Islet precursor cell (in vitro differentiated cells): Measurements from ENCODE around the gene PHAF1.
"Not testable (repeated sequence)": the region's sequence is repeated elsewhere in the genome, so short reads cannot be mapped to it uniquely, and the experiment has no call there.

Experiments
- DNase-seq: peaks from one replicate; pipeline ENCODE4 v3.0.0-alpha.2; 2018

Gene PHAF1

GRCh38 chr16:67105246-67105645 lies 4.5 kb upstream of the PHAF1 start:
- DNase-seq: no peak

GRCh38 chr16:67105881-67106280 lies 3.9 kb upstream of the PHAF1 start:
- no peak for DNase-seq

GRCh38 chr16:67108489-67108888 lies 1.3 kb upstream of the PHAF1 start:
- DNase-seq: no peak

GRCh38 chr16:67108931-67109406 lies 772 bp upstream of the PHAF1 start:
- no peak for DNase-seq

- DNase-seq: no peak
These were observed 2.3 kb downstream of the PHAF1 start for GRCh38 chr16:67111951-67112444.

DNA sequence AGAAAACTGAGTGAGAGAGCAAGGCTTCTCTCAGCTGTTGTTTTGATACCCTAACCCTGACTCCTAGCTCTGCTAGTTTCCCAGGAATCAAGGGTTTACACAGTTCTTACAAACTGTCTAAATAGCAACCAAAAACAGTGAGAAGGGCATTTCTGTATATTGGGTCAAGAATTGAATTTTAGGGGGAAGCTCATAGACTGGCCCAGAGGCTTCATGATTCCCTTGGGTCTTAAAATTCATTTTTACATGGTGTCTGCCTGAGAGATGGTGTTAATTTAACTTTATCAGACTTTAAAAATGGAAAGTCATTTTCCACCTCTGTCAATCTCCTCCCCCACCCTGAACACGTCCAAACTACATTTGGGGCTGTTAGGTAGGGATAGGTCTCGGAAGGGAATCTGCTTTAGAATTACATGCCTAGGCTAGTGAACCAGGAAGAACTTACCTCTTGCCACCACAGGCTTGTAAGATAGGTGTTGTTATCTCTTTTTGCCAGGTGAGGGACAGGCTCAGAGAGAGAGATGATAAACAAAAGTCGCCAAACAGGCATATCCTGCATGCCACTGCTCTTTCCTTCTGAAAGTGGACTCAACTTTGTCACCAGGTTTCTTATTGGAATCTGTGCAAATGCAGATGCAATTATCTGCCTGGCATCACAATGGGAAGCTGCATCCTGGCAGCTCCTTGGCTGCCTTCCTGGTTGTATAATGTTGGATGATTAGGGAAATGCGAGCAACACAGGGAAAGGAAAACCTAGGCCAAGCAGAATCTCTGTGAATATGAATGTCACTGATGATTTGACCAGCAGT lies 3.1 kb downstream of the PHAF1 start:
- no peak for DNase-seq

- no peak for DNase-seq
These were observed 5.1 kb downstream of the PHAF1 start for GRCh38 chr16:67114793-67115192.

GRCh38 chr16:67115639-67116038 lies 5.9 kb downstream of the PHAF1 start:
- DNase-seq: peak; percentile 83

DNA sequence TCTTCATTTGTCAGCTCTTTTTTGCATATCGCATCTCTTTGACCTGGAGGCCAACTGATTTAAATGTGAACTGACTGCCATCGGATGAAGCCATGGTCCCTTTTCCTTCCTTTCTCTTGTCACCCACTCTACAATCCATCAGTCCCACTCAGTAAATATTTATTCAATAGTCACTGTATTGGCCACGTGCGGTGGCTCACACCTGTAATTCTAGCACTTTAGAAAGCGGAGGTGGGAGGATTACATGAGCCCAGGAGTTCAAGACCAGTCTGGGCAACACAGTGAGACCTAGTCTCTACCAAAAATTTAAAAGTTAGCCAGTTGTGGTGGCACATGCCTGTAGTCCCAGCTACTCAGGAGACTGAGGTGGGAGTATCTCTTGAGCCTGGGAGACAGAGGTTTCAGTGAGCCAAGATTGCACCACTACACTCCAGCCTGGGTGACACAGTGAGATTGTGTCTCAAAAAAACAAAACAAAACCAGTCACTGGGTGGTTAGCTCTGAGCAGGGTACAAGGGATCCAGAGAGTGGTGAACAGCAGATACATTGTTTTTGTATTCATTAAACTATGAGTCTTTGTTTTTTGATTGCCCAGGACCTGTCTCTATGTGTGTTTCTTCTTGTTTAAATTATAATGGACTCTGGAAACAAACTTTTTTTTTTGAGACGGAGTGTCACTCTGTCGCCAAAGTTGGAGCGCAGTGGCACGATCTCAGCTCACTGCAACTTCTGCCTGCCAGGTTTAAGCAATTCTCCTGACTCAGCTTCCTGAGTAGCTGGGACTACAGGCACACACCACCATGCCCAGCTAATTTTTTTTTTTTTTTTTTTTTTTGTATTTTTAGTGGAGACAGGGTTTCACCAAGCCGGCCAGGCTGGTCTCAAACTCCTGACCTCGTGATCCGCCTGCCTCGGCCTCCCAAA lies 6.9 kb downstream of the PHAF1 start:
- DNase-seq: no peak

DNA sequence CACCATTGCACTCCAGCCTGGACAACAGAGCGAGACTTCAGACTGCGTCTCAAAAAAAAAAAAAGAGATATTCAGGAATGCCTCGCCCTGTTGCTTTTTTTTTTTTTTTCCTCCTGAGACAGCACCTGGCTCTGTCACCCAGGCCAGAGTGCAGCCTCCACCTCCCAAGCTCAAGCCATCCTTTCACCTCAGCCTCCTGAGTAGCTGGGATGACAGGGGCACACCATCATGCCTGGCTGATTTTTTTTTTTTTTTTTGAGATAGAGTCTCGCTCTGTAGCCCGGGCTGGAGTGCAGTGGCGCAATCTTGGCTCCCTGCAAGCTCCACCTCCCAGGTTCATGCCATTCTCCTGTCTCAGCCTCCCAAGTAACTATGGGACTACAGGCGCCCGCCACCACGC lies 8.0 kb downstream of the PHAF1 start:
- DNase-seq: no peak

GRCh38 chr16:67120025-67120424 lies 10.3 kb downstream of the PHAF1 start:
- DNase-seq: no peak

- DNase-seq: not testable (repeated sequence)
These were observed 13.1 kb downstream of the PHAF1 start for GRCh38 chr16:67122799-67123198.

DNA sequence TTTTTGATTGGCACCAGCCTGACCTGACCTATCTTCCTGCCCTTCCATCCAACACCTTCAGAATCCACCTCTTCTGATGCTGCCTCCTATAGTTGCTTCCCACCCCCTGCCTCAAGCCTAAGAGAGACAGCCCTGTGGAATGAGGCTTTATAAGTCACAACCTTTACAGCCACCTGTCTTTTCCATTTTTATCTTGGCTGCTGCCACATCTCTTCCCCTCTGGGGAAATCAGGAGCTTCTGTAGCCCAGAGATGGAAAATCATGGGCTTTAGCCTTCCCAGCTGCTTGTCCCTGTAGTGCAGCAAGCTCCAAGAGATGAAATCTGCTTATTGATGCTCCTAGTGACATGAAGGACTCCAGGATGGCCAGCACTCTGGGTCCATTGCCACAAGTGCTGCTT lies 18.7 kb downstream of the PHAF1 start:
- no peak for DNase-seq

- DNase-seq: no peak
These were observed 19.1 kb downstream of the PHAF1 start for GRCh38 chr16:67128887-67129286.

DNA sequence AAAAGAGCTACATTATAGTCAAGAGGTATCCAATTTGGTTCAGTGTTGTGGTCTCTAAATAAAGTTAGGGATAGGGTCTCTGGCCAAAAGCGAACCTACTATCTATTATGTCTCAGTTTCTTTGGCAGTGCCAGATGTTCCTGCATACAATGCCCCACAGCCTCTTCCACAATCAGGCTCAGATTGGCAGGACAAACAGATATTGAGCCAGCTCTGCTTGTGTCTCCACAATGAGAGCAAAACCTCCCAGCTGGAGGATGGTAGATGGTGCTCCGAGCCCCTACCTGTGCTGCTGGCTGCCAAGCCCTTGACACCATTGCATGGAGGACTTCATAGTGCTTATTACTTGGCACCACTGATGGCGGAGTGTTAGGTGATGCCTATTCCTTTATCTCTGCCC lies 19.7 kb downstream of the PHAF1 start:
- DNase-seq: no peak

DNA sequence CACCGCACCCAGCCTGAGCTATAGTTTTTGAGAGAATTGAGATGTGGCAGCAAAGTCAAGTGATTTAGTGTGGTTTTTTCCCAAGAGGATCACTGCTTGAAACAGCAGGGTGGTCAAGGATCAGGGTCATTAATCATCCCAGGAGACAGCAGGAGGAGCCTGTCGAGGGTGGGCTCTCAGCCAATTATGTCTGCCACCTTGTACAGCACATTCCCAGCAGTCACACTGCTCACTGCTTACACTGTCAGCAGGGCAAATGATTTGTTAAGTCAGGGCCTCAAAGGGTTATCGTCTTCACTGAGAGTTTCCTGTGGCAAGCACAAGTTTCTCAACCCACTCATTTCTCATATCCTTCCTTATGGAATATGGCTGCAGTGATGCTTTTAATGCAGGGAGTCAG lies 27.9 kb downstream of the PHAF1 start:
- DNase-seq: no peak

- no peak for DNase-seq
These were observed 31.6 kb downstream of the PHAF1 start for GRCh38 chr16:67141391-67141790.

- no peak for DNase-seq
These were observed 32.6 kb downstream of the PHAF1 start for GRCh38 chr16:67142342-67142741.

GRCh38 chr16:67144943-67145342 lies 35.2 kb downstream of the PHAF1 start:
- no peak for DNase-seq

GRCh38 chr16:67145746-67146145 lies 36.0 kb downstream of the PHAF1 start:
- DNase-seq: no peak

DNA sequence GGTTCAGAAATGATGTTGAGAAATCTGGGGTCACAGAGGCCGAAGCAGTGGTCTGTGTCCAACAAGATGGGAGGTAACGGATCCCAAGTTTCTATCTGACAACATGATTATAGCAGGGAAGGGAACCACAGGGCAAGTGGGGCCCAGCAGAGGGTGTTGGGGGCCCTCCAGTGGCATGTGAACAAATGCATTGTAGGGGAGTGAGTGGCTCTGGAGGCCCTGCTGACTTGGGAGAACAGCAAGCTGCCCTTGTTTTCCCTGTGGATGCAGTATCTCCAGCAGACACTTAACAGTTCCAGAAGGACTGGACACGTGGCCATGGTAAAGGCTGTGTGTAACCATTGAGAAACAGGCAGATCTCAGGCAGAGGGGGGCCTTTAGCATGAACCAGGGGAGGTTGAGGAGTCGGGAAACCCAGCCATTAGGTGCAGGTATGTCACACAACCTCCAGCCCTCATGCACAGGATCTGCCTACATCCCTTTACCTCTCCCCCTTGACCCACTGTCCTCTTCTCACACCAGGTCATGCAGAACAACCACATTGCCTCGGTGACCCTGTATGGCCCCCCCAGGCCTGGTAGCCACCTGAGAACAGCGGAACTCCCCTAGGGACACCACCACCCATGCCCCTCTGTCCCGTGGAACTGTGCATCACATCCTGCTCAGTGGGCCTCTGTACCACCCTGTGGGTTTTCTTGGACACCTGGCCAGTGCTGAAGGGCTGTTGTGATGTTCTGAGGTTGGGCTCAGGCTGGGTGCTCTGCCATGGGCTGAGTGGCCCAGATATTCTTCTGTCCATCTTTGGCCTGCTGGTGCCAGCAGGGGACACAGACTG lies 37.0 kb downstream of the PHAF1 start:
- no peak for DNase-seq

- DNase-seq: peak; percentile 48
These were observed 37.8 kb downstream of the PHAF1 start for GRCh38 chr16:67147437-67148140.
